ENCODE data around the gene CNIH3.

Gene CNIH3

GRCh38 chr1:224726441-224727182 lies 110.5 kb downstream of the CNIH3 start:
- DNase-seq, result peak; percentile 97

GRCh38 chr1:224727351-224728289 lies 111.5 kb downstream of the CNIH3 start:
- DNase-seq, result peak; percentile 80

- peak; percentile 44 for DNase-seq
Observed at GRCh38 chr1:224730540-224730939, 114.4 kb downstream of the CNIH3 start.

GRCh38 chr1:224730965-224731364 lies 114.8 kb downstream of the CNIH3 start:
- DNase-seq, result peak; percentile 62

- no peak for DNase-seq
Observed at GRCh38 chr1:224731633-224732032, 115.5 kb downstream of the CNIH3 start.

- no peak for DNase-seq
Observed at GRCh38 chr1:224732377-224733026, 116.4 kb downstream of the CNIH3 start.

GRCh38 chr1:224733027-224733911 lies 117.2 kb downstream of the CNIH3 start:
- DNase-seq, result peak; percentile 65

- DNase-seq, result no peak
Observed at GRCh38 chr1:224734261-224734935, 118.3 kb downstream of the CNIH3 start.

- no peak for DNase-seq
Observed at GRCh38 chr1:224735159-224735558, 119.0 kb downstream of the CNIH3 start.

GRCh38 chr1:224736619-224737352 lies 120.7 kb downstream of the CNIH3 start:
- DNase-seq, result peak; percentile 78

GRCh38 chr1:224737353-224737727 lies 121.2 kb downstream of the CNIH3 start:
- no peak for DNase-seq

GRCh38 chr1:224739303-224739996 lies 123.3 kb downstream of the CNIH3 start:
- DNase-seq, result no peak

- no peak for DNase-seq
Observed at GRCh38 chr1:224739997-224740684, 124.0 kb downstream of the CNIH3 start.

GRCh38 chr1:224740685-224741052 lies 124.6 kb downstream of the CNIH3 start:
- no peak for DNase-seq

- no peak for DNase-seq
Observed at GRCh38 chr1:224742349-224742748, 126.2 kb downstream of the CNIH3 start.

GRCh38 chr1:224743608-224744164 lies 127.6 kb downstream of the CNIH3 start:
- DNase-seq, result no peak

GRCh38 chr1:224744521-224744920 lies 128.4 kb downstream of the CNIH3 start:
- no peak for DNase-seq

- peak; percentile 25 for DNase-seq
Observed at GRCh38 chr1:224745394-224745793, 129.3 kb downstream of the CNIH3 start.

GRCh38 chr1:224745924-224746323 lies 129.8 kb downstream of the CNIH3 start:
- no peak for DNase-seq

Data from inflammatory macrophage treated with lipopolysaccharide for 4 hours (primary cell).